Duodenal mucosa (tissue), 2 donors: Measurements from ENCODE around the gene HECTD3.

Experiments used
- H3K27ac ChIP-seq: one replicate; pipeline ENCODE4 v1.7.0; 2013; ENCODE audit warnings: low read depth, low read length
- H3K27me3 ChIP-seq, 2 donors: one replicate each; pipeline ENCODE4 v1.7.0; 2013; ENCODE audit warnings: low read length in 2 of 2, control low read depth in 1 of 2; ENCODE audit not compliant: insufficient read depth in 2 of 2, control insufficient read depth in 1 of 2
- H3K36me3 ChIP-seq, 2 donors: one replicate each; pipeline ENCODE4 v1.7.0; 2013; ENCODE audit warnings: low read length in 2 of 2, control low read depth in 1 of 2; ENCODE audit not compliant: insufficient read depth in 2 of 2, control insufficient read depth in 1 of 2
- H3K4me1 ChIP-seq, 2 donors: one replicate each; pipeline ENCODE4 v1.7.0; 2013; ENCODE audit warnings: low read length in 2 of 2, control low read depth in 1 of 2; ENCODE audit not compliant: insufficient read depth in 2 of 2, control insufficient read depth in 1 of 2
- H3K4me3 ChIP-seq, 2 donors: one replicate each; pipeline ENCODE4 v1.7.0; 2013; ENCODE audit warnings: low read length in 2 of 2, low read depth in 1 of 2
- H3K9ac ChIP-seq, 2 donors: one replicate each; pipeline ENCODE4 v1.7.0; 2013; ENCODE audit warnings: low read length in 2 of 2, low read depth in 1 of 2
- H3K9me3 ChIP-seq, 2 donors: one replicate each; pipeline ENCODE4 v1.7.0; 2013; ENCODE audit warnings: low read length in 2 of 2, control low read depth in 1 of 2; ENCODE audit not compliant: control insufficient read depth in 1 of 2

Gene HECTD3

GRCh38 chr1:45038240-45038639 lies 27.1 kb upstream of the HECTD3 start:
- H3K36me3 ChIP-seq = peaks cover 13% of the 10 kb centered on the region in 2 donors
- H3K4me1 ChIP-seq = peaks cover 0 to 6% of the 10 kb centered on the region in 2 donors
- H3K27me3 ChIP-seq = no peaks in the 10 kb centered on the region
- H3K4me3 ChIP-seq = no peak overlapping the region
- H3K9me3 ChIP-seq = no peaks in the 10 kb centered on the region
- no peak overlapping the region for H3K9ac ChIP-seq
- no peak overlapping the region for H3K27ac ChIP-seq

GRCh38 chr1:45037456-45037855 lies 26.3 kb upstream of the HECTD3 start:
- Histone ChIP-seq H3K27me3 (no peaks in the 10 kb centered on the region), H3K9ac (no peak overlapping the region), H3K9me3 (no peaks in the 10 kb centered on the region), H3K36me3 (peaks cover 12 to 13% of the 10 kb centered on the region in 2 donors), H3K27ac (no peak overlapping the region), H3K4me1 (peaks cover 0 to 6% of the 10 kb centered on the region in 2 donors), H3K4me3 (no peak overlapping the region)

- Histone ChIP-seq H3K27me3 (no peaks in the 10 kb centered on the region), H3K9ac (no peak overlapping the region), H3K36me3 (peaks cover 12 to 13% of the 10 kb centered on the region in 2 donors), H3K4me3 (no peak overlapping the region), H3K4me1 (peaks cover 0 to 6% of the 10 kb centered on the region in 2 donors), H3K27ac (no peak overlapping the region), H3K9me3 (no peaks in the 10 kb centered on the region)
These were observed 24.6 kb upstream of the HECTD3 start for GRCh38 chr1:45035631-45036301.

GRCh38 chr1:45033356-45033755 lies 22.2 kb upstream of the HECTD3 start:
- Histone ChIP-seq H3K9ac (no peak overlapping the region), H3K4me1 (peaks cover 0 to 6% of the 10 kb centered on the region in 2 donors), H3K4me3 (no peak overlapping the region), H3K9me3 (no peaks in the 10 kb centered on the region), H3K27ac (no peak overlapping the region), H3K36me3 (peaks cover 12 to 13% of the 10 kb centered on the region in 2 donors), H3K27me3 (no peaks in the 10 kb centered on the region)

GRCh38 chr1:45032837-45033236 lies 21.7 kb upstream of the HECTD3 start:
- no peak overlapping the region for H3K4me3 ChIP-seq
- no peak overlapping the region for H3K27ac ChIP-seq
- no peaks in the 10 kb centered on the region for H3K27me3 ChIP-seq
- H3K36me3 ChIP-seq = peaks cover 12 to 13% of the 10 kb centered on the region in 2 donors
- no peaks in the 10 kb centered on the region for H3K9me3 ChIP-seq
- H3K9ac ChIP-seq = no peak overlapping the region
- H3K4me1 ChIP-seq = peaks cover 0 to under 1% of the 10 kb centered on the region in 2 donors

- Histone ChIP-seq H3K27ac (no peak overlapping the region), H3K4me3 (no peak overlapping the region), H3K36me3 (no peaks in the 10 kb centered on the region), H3K27me3 (no peaks in the 10 kb centered on the region), H3K4me1 (no peaks in the 10 kb centered on the region), H3K9ac (no peak overlapping the region), H3K9me3 (no peaks in the 10 kb centered on the region)
These were observed 15.3 kb upstream of the HECTD3 start for GRCh38 chr1:45026446-45026845.

GRCh38 chr1:45023663-45024062 lies 12.5 kb upstream of the HECTD3 start:
- H3K27me3 ChIP-seq = no peaks in the 10 kb centered on the region
- H3K36me3 ChIP-seq = no peaks in the 10 kb centered on the region
- H3K27ac ChIP-seq = no peak overlapping the region
- no peak overlapping the region for H3K4me3 ChIP-seq
- H3K9me3 ChIP-seq = no peaks in the 10 kb centered on the region
- no peaks in the 10 kb centered on the region for H3K4me1 ChIP-seq
- H3K9ac ChIP-seq = no peak overlapping the region

GRCh38 chr1:45018599-45019230 lies 7.6 kb upstream of the HECTD3 start:
- peaks cover 7 to 13% of the 10 kb centered on the region in 2 donors for H3K36me3 ChIP-seq
- no peaks in the 10 kb centered on the region for H3K4me1 ChIP-seq
- H3K27me3 ChIP-seq = no peaks in the 10 kb centered on the region
- no peaks in the 10 kb centered on the region for H3K9me3 ChIP-seq
- no peak overlapping the region for H3K9ac ChIP-seq
- no peak overlapping the region for H3K4me3 ChIP-seq
- no peak overlapping the region for H3K27ac ChIP-seq

GRCh38 chr1:45016767-45017166 lies 5.6 kb upstream of the HECTD3 start:
- Histone ChIP-seq H3K9ac (no peak overlapping the region), H3K4me1 (peaks cover 8 to 13% of the 10 kb centered on the region in 2 donors)

GRCh38 chr1:45016090-45016697 lies 5.1 kb upstream of the HECTD3 start:
- Histone ChIP-seq H3K27ac (no peak overlapping the region), H3K4me1 (peaks cover 13 to 19% of the 10 kb centered on the region in 2 donors), H3K27me3 (no peaks in the 10 kb centered on the region), H3K4me3 (no peak overlapping the region), H3K9me3 (no peaks in the 10 kb centered on the region), H3K36me3 (peaks cover 7 to 13% of the 10 kb centered on the region in 2 donors), H3K9ac (no peak overlapping the region)

More at GRCh38 chr1:45016767-45017166, 5.6 kb upstream of the HECTD3 start:
- Histone ChIP-seq H3K36me3 (peaks cover 7 to 13% of the 10 kb centered on the region in 2 donors), H3K27me3 (no peaks in the 10 kb centered on the region), H3K9me3 (no peaks in the 10 kb centered on the region), H3K4me3 (no peak overlapping the region), H3K27ac (no peak overlapping the region)
